Measurements from ENCODE around the gene SCN1B. TPM values are rescaled to one million over a fixed set of nuclear protein-coding genes. Genes with fewer than 3 reads are reported as not detected.
A peak's percentile ranks its signal among the peaks of the same experiment; 100 is the strongest.

SCN1B gene
- total RNA-seq, 5 donors from 2014 or later (not counting 1 experiment from before 2014, with no cell fraction given) = 1.1 to 4.3 (median 3.7) TPM

DNA sequence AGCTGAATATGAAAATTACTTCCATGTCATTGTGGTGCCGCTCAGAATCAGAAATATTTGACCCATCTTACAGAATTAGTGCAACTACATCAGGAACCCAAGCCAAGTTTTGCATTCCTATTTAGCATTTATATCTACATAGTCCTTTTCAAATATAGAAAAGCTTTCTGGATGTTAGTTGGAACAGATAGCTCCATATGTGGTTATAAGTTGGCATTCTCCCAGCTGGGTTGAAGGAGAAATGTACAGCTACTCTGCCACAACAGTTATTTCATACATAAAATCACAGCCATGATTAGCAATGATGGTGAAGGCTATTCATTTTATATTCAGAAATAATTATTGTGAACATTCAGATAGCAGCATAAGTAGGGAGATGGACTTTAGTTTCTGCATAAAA, 39.4 kb downstream of the SCN1B start:
- CTCF ChIA-PET = interaction anchor here in 1 of 2 donors (1.8 kb wide), 1 partner anchor 72 kb away, joined by 8 read pairs; no protein-coding TSS in a partner anchor
- peaks cover 0 to 4% of the 10 kb centered on the region in 2 experiments for H3K27me3 ChIP-seq (replicated peaks in 1 of 2; ENCODE audit: control insufficient read depth in 2 of 2, extremely low read depth in 1 of 2, insufficient read depth in 2 of 2, low read length in 1 of 2)
- H3K4me1 ChIP-seq (ENCODE audit: control insufficient read depth in 1 of 2, extremely low read depth in 1 of 2, insufficient read depth in 2 of 2, low read length in 2 of 2) = peaks cover 0 to 8% of the 10 kb centered on the region in 2 experiments
- H3K9me3 ChIP-seq = no peaks in the 10 kb centered on the region
- Mint-ChIP-seq H3K4me1 (peaks cover 0 to 9% (median 4%) of the 10 kb centered on the region in 3 donors), H3K9me3 (no peaks in the 10 kb centered on the region), H3K4me3 (no peak overlapping the region), H3K27me3 (no peaks in the 10 kb centered on the region), H3K27ac (no peak overlapping the region), H3K36me3 (no peaks in the 10 kb centered on the region)
- WGBS (ENCODE audit: insufficient coverage) = no CpG with 5 or more reads among the region's 1 CpG
- no peak for DNase-seq
- H3K36me3 ChIP-seq (ENCODE audit: control insufficient read depth in 2 of 2, extremely low read depth in 1 of 2, insufficient read depth in 1 of 2, low read length in 1 of 2) = no peaks in the 10 kb centered on the region
- ATAC-seq (replicated peaks in 1 of 4) = no peak
- no peak overlapping the region for H3K27ac ChIP-seq (ENCODE audit: low read length)
- POLR2A ChIA-PET = no interaction called here
- H3K4me3 ChIP-seq (ENCODE audit: control insufficient read depth in 1 of 2, extremely low read depth in 1 of 2, low read length in 1 of 2) = no peak overlapping the region

DNA sequence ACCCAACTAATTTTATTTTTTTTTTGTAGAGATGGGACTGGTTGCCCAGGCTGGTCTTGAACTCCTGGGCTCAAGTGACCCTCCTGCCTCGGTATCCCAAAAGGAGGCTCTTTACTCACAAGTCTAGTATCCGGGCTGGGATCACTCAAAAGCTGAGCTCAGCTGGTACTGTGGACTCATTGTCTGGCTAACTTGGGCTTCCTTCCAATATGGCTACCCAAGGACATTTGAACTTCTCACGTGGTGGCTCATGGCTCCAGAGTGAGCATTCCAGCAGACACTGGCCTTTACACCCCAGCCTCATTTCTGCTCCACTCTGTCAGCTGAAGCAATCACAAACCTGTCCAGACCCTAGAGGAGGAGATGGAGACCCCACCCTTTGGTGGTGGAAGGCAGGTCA, 40.2 kb downstream of the SCN1B start:
- Mint-ChIP-seq H3K27me3 (no peaks in the 10 kb centered on the region), H3K36me3 (no peaks in the 10 kb centered on the region), H3K27ac (no peak overlapping the region), H3K4me3 (no peak overlapping the region), H3K4me1 (peaks cover 0 to 12% (median 4%) of the 10 kb centered on the region in 3 donors), H3K9me3 (no peaks in the 10 kb centered on the region)
- DNase-seq (no peak), ATAC-seq (replicated peaks in 1 of 4) (no peak)
- ChIA-PET POLR2A (no interaction called here), CTCF (interaction anchor here in 1 of 2 donors (1.8 kb wide), 1 partner anchor 71 kb away, joined by 8 read pairs; no protein-coding TSS in a partner anchor)
- Histone ChIP-seq H3K4me1 (ENCODE audit: control insufficient read depth in 1 of 2, extremely low read depth in 1 of 2, insufficient read depth in 2 of 2, low read length in 2 of 2) (peaks cover 0 to 8% of the 10 kb centered on the region in 2 experiments), H3K27me3 (replicated peaks in 1 of 2; ENCODE audit: control insufficient read depth in 2 of 2, extremely low read depth in 1 of 2, insufficient read depth in 2 of 2, low read length in 1 of 2) (no peaks in the 10 kb centered on the region), H3K9me3 (no peaks in the 10 kb centered on the region), H3K36me3 (ENCODE audit: control insufficient read depth in 2 of 2, extremely low read depth in 1 of 2, insufficient read depth in 1 of 2, low read length in 1 of 2) (no peaks in the 10 kb centered on the region), H3K27ac (ENCODE audit: low read length) (no peak overlapping the region), H3K4me3 (ENCODE audit: control insufficient read depth in 1 of 2, extremely low read depth in 1 of 2, low read length in 1 of 2) (peak overlapping the region in 1 of 2 donors; percentile 10)
- 88% methylated on average over 3 of the region's 3 CpGs for WGBS (ENCODE audit: insufficient coverage)

DNA sequence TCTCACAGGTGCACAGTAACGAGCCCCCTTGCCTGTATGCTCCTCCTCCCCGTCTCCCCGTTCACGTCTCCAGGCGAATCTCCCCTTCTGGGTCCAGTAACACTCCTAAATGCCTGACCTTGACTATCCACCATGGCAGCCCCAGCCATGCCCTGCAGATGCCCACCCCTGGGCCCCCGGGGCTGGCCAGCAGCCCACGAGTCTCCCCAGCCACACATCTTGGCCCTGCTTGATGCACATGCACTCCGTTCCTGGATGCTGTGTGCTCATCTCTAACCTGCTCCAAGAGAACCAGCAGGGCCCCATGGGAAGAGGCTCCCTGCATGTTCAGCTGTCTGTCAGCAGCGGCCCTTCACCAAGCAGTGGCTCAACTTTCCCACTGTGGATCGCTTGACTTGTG, 43.2 kb downstream of the SCN1B start:
- no peak for DNase-seq
- no peaks in the 10 kb centered on the region for H3K9me3 Mint-ChIP-seq
- Histone ChIP-seq H3K36me3 (ENCODE audit: control insufficient read depth in 2 of 2, extremely low read depth in 1 of 2, insufficient read depth in 1 of 2, low read length in 1 of 2) (no peaks in the 10 kb centered on the region), H3K4me3 (ENCODE audit: control insufficient read depth in 1 of 2, extremely low read depth in 1 of 2, low read length in 1 of 2) (no peak overlapping the region), H3K4me1 (ENCODE audit: control insufficient read depth in 1 of 2, extremely low read depth in 1 of 2, insufficient read depth in 2 of 2, low read length in 2 of 2) (peaks cover 0 to 4% of the 10 kb centered on the region in 2 experiments), H3K27ac (ENCODE audit: low read length) (no peak overlapping the region), H3K27me3 (replicated peaks in 1 of 2; ENCODE audit: control insufficient read depth in 2 of 2, extremely low read depth in 1 of 2, insufficient read depth in 2 of 2, low read length in 1 of 2) (peaks cover 0 to 6% of the 10 kb centered on the region in 2 experiments), H3K9me3 (no peaks in the 10 kb centered on the region)
- CTCF ChIA-PET = no interaction called here
- H3K4me1 Mint-ChIP-seq = peaks cover 0 to 3% (median 0%) of the 10 kb centered on the region in 3 donors
- no peak overlapping the region for H3K4me3 Mint-ChIP-seq
- no peaks in the 10 kb centered on the region for H3K36me3 Mint-ChIP-seq
- H3K27me3 Mint-ChIP-seq = peaks cover 0 to 3% of the 10 kb centered on the region in 2 donors
- H3K27ac Mint-ChIP-seq = no peak overlapping the region
- no peak for ATAC-seq (replicated peaks in 1 of 4)
- 88% methylated on average over 8 of the region's 10 CpGs for WGBS (ENCODE audit: insufficient coverage)
- POLR2A ChIA-PET = no interaction called here

DNA sequence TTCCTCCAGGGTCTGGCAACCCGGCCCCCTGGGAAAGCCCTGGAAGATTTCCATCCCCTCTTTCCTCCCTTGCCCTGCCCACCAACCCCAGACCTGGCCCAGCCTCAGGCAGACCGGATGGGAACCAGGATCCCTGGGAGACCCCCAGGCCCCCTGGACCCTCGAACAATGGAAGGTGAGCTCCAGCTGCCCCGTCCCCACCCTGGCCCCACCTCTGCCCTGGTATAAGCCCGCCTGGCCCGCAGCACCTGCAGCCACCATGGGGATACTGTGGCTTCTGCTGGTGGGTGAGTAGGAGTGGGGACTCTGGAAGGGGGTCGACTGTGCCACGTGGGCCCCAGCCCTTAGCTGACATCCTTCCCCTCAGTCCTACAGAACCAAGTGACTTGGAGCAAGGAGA, 43.7 kb downstream of the SCN1B start:
- CTCF ChIA-PET = no interaction called here

DNA sequence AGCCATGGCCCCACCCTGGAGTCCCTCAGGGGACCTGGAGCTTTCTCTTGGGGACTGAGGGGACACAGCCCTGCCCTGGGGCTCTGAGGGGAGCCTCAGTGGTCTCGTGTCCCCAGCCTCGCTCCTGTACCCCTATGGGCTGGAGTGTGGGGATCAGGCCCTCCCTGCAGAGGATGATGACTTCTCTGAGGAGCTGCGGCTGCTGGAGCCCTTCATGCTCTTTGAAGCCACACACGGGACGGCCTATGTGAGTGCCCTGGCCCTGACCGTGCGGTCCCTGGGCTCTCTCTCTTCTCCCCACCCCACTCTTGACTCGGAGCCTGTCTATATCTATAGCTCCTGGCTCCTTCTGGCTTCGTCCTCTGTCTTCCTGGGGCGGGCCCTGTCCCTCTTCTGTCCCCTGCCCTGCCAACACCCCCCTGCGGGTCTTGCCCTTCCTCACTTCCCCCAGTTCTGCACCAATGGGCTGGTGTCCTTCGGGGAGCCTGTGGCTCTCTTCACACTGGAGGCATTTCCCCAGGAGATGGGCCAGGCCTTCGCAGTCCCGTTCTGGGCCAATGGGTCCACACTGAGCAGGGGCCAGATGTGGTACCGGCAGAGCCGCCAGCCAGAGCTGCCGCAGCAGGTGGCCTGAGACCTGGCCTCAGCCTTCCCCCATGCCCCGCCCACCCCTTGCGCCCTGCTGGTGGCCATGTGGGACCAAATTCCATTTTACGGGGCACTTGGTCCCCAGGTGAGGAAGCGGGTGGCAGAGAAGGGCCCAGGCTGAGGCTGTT, 44.3 kb downstream of the SCN1B start:
- Mint-ChIP-seq H3K27ac (no peak overlapping the region), H3K27me3 (peaks cover 3 to 8% of the 10 kb centered on the region in 2 donors), H3K9me3 (no peaks in the 10 kb centered on the region), H3K36me3 (no peaks in the 10 kb centered on the region), H3K4me3 (no peak overlapping the region), H3K4me1 (peaks cover 0 to 4% (median 3%) of the 10 kb centered on the region in 3 donors)
- Histone ChIP-seq H3K27me3 (replicated peaks in 1 of 2; ENCODE audit: control insufficient read depth in 2 of 2, extremely low read depth in 1 of 2, insufficient read depth in 2 of 2, low read length in 1 of 2) (peaks cover 0 to 9% of the 10 kb centered on the region in 2 experiments), H3K4me3 (ENCODE audit: control insufficient read depth in 1 of 2, extremely low read depth in 1 of 2, low read length in 1 of 2) (no peak overlapping the region), H3K27ac (ENCODE audit: low read length) (no peak overlapping the region), H3K9me3 (no peaks in the 10 kb centered on the region), H3K36me3 (ENCODE audit: control insufficient read depth in 2 of 2, extremely low read depth in 1 of 2, insufficient read depth in 1 of 2, low read length in 1 of 2) (no peaks in the 10 kb centered on the region), H3K4me1 (ENCODE audit: control insufficient read depth in 1 of 2, extremely low read depth in 1 of 2, insufficient read depth in 2 of 2, low read length in 2 of 2) (peaks cover 0 to 4% of the 10 kb centered on the region in 2 experiments)
- no peak for ATAC-seq (replicated peaks in 1 of 4)
- WGBS (ENCODE audit: insufficient coverage) = 88% methylated on average over 19 of the region's 21 CpGs
- ChIA-PET POLR2A (no interaction called here), CTCF (no interaction called here)
- DNase-seq = no peak

More for the DNA sequence above, 43.7 kb downstream of the SCN1B start:
- DNase-seq (no peak), ATAC-seq (replicated peaks in 1 of 4) (no peak)
- Mint-ChIP-seq H3K4me3 (no peak overlapping the region), H3K9me3 (no peaks in the 10 kb centered on the region), H3K4me1 (peaks cover 0 to 3% (median 3%) of the 10 kb centered on the region in 3 donors), H3K27me3 (peaks cover 0 to 8% of the 10 kb centered on the region in 2 donors), H3K36me3 (no peaks in the 10 kb centered on the region), H3K27ac (no peak overlapping the region)
- Histone ChIP-seq H3K27me3 (replicated peaks in 1 of 2; ENCODE audit: control insufficient read depth in 2 of 2, extremely low read depth in 1 of 2, insufficient read depth in 2 of 2, low read length in 1 of 2) (peaks cover 0 to 6% of the 10 kb centered on the region in 2 experiments), H3K36me3 (ENCODE audit: control insufficient read depth in 2 of 2, extremely low read depth in 1 of 2, insufficient read depth in 1 of 2, low read length in 1 of 2) (no peaks in the 10 kb centered on the region), H3K27ac (ENCODE audit: low read length) (no peak overlapping the region), H3K4me3 (ENCODE audit: control insufficient read depth in 1 of 2, extremely low read depth in 1 of 2, low read length in 1 of 2) (no peak overlapping the region), H3K4me1 (ENCODE audit: control insufficient read depth in 1 of 2, extremely low read depth in 1 of 2, insufficient read depth in 2 of 2, low read length in 2 of 2) (peaks cover 0 to 4% of the 10 kb centered on the region in 2 experiments), H3K9me3 (no peaks in the 10 kb centered on the region)
- WGBS (ENCODE audit: insufficient coverage) = 70% methylated on average over 2 of the region's 8 CpGs
- POLR2A ChIA-PET = no interaction called here

DNA sequence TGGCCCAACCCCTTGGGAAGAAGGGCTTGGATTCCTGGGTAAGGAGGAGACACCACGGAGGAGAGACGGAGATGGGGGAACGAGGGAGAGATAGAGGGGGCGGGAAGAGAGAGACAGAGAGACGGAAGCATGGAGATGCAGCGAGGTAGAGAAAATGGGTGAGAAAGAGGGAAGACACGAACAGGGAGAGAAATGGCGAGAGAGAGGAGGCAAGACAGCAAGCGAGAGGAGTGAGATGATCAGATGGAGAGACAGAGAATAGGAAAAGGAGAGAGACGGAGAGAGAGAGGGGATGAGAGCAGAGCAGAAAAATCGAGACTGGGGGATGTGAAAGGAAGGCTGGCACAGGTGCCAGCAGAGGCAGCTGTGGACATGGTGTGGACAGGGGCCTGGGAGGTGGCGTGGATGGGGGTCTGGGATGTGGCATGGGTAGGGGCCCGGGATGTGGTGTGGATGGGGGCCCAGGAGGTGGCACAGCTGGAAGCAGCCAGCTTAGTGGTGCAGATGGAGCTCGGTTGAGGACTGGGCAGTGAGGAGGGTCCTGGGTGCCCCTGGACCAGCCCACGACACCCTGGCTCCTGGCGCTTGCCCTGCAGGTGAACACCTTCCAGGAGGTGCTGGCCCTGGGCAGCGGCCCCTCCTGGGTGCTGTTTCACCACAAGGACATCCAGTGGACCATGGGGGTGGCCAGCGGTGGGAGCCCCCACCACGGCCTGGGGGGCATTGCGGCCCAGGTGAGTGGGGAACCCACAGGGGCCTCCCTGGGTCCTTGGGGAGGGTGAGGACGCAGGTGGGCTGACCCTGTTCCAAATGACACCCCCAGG, 45.1 kb downstream of the SCN1B start:
- no peak overlapping the region for H3K27ac ChIP-seq (ENCODE audit: low read length)
- no peaks in the 10 kb centered on the region for H3K36me3 ChIP-seq (ENCODE audit: control insufficient read depth in 2 of 2, extremely low read depth in 1 of 2, insufficient read depth in 1 of 2, low read length in 1 of 2)
- Mint-ChIP-seq H3K9me3 (no peaks in the 10 kb centered on the region), H3K4me1 (peaks cover 0 to 4% (median 3%) of the 10 kb centered on the region in 3 donors), H3K36me3 (no peaks in the 10 kb centered on the region), H3K27ac (peak overlapping the region in 1 of 2 donors; percentile 25), H3K4me3 (no peak overlapping the region), H3K27me3 (peaks cover 3 to 8% of the 10 kb centered on the region in 2 donors)
- POLR2A ChIA-PET = no interaction called here
- no peaks in the 10 kb centered on the region for H3K9me3 ChIP-seq
- peaks cover 0 to 16% of the 10 kb centered on the region in 2 experiments for H3K27me3 ChIP-seq (replicated peaks in 1 of 2; ENCODE audit: control insufficient read depth in 2 of 2, extremely low read depth in 1 of 2, insufficient read depth in 2 of 2, low read length in 1 of 2)
- no peak for DNase-seq
- H3K4me1 ChIP-seq (ENCODE audit: control insufficient read depth in 1 of 2, extremely low read depth in 1 of 2, insufficient read depth in 2 of 2, low read length in 2 of 2) = peaks cover 0 to 4% of the 10 kb centered on the region in 2 experiments
- no peak for ATAC-seq (replicated peaks in 1 of 4)
- CTCF ChIA-PET = no interaction called here
- H3K4me3 ChIP-seq (ENCODE audit: control insufficient read depth in 1 of 2, extremely low read depth in 1 of 2, low read length in 1 of 2) = no peak overlapping the region
- 83% methylated on average over 19 of the region's 21 CpGs for WGBS (ENCODE audit: insufficient coverage)

Measured in T-cell (primary cell).